Endothelial cell (in vitro differentiated cells): Measurements from ENCODE around the gene PTTG2. TPM values are rescaled to one million over a fixed set of nuclear protein-coding genes. Genes with fewer than 3 reads are reported as not detected.

Experiments used
- DNase-seq: peaks from one replicate; pipeline ENCODE4 v3.0.0; 2021; ENCODE audit warnings: low spot score
- H3K27ac Mint-ChIP-seq: one replicate; pipeline ENCODE4 v1.8.0; 2021; ENCODE audit warnings: mixed read lengths, inconsistent platforms; ENCODE audit not compliant: unreplicated experiment
- H3K27me3 Mint-ChIP-seq: one replicate; pipeline ENCODE4 v1.8.0; 2021; ENCODE audit warnings: mild to moderate bottlenecking, moderate library complexity, mixed read lengths, inconsistent platforms; ENCODE audit not compliant: unreplicated experiment
- H3K36me3 Mint-ChIP-seq: one replicate; pipeline ENCODE4 v1.8.0; 2021; ENCODE audit warnings: mild to moderate bottlenecking, low read depth, mixed read lengths, inconsistent platforms; ENCODE audit not compliant: unreplicated experiment
- H3K4me1 Mint-ChIP-seq: one replicate; pipeline ENCODE4 v1.8.0; 2021; ENCODE audit warnings: mild to moderate bottlenecking, mixed read lengths, inconsistent platforms; ENCODE audit not compliant: unreplicated experiment
- H3K4me3 Mint-ChIP-seq: one replicate; pipeline ENCODE4 v1.8.0; 2021; ENCODE audit warnings: mild to moderate bottlenecking, mixed read lengths, inconsistent platforms; ENCODE audit not compliant: unreplicated experiment
- H3K9me3 Mint-ChIP-seq: one replicate; pipeline ENCODE4 v1.8.0; 2021; ENCODE audit warnings: mixed read lengths, inconsistent platforms; ENCODE audit not compliant: unreplicated experiment
- total RNA-seq: library from RNA; stranded (reverse); fragmentation: NEBNext Ultra II Directional; extraction: Animal tissue kit (Norgen Biotek cat#: 25700); gene quantifications from one replicate; pipeline ENCODE4 v1.2.1, GENCODE V29; 2021; ENCODE audit not compliant: unreplicated experiment
- TF ChIP-seq, protein P1 (sequence below): fragments of 200-600 bp; sonication (generic); IDR thresholded peaks from one replicate; pipeline ENCODE4 v1.5.0; 2021; ENCODE audit warnings: antibody characterized with exemption; ENCODE audit not compliant: unreplicated experiment

PTTG2 gene
- total RNA-seq, 1 donor from 2014 or later, result not detected

DNA sequence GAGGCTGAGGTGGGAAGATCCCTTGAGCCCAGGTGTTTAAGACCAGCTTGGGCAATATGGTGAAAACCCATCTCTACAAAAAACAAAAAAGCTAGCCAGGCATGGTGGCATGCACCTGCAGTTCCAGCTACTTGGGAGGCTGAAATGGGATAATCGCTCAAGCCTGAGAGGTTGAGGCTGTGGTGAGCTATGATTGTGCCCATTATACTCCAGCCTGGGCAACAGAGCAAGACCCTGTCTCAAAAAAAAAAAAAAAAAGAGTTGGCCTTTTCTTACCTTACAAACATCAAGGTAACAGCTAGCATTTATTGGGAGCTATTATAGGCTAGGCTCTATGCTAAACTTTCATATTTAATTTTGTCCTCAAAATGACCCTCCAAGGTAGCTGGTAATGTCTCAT lies 43.4 kb downstream of the PTTG2 start:
- TF ChIP-seq, protein P1, sequence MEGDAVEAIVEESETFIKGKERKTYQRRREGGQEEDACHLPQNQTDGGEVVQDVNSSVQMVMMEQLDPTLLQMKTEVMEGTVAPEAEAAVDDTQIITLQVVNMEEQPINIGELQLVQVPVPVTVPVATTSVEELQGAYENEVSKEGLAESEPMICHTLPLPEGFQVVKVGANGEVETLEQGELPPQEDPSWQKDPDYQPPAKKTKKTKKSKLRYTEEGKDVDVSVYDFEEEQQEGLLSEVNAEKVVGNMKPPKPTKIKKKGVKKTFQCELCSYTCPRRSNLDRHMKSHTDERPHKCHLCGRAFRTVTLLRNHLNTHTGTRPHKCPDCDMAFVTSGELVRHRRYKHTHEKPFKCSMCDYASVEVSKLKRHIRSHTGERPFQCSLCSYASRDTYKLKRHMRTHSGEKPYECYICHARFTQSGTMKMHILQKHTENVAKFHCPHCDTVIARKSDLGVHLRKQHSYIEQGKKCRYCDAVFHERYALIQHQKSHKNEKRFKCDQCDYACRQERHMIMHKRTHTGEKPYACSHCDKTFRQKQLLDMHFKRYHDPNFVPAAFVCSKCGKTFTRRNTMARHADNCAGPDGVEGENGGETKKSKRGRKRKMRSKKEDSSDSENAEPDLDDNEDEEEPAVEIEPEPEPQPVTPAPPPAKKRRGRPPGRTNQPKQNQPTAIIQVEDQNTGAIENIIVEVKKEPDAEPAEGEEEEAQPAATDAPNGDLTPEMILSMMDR, result no peak
- H3K27ac Mint-ChIP-seq, result no peak overlapping the region

DNA sequence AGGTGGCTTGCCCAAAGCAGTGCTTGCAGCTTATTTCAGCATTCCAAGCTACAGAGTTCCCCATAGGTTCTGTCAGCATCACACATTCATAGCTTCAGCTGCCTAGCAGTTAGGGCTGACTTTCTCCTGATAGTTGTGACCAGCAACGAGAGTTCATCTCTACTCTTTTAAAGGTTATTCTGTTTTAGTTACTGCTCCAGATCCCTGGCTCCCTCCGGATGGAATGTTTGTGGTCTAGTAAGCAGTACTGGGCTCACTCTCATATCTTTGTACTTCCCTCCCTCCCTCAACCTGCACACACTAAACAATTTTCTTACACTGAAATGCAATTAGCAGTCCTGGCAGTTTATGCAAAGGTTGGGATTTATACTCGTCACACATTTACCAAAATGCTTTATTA lies 43.9 kb downstream of the PTTG2 start:
- no peak overlapping the region for H3K27ac Mint-ChIP-seq
- no peaks in the 10 kb centered on the region for H3K27me3 Mint-ChIP-seq
- peaks cover 14% of the 10 kb centered on the region for H3K4me1 Mint-ChIP-seq
- no peaks in the 10 kb centered on the region for H3K36me3 Mint-ChIP-seq
- H3K9me3 Mint-ChIP-seq, result no peaks in the 10 kb centered on the region
- DNase-seq, result no peak
- H3K4me3 Mint-ChIP-seq, result no peak overlapping the region
- TF ChIP-seq, protein P1, result no peak

More for the DNA sequence above, 43.4 kb downstream of the PTTG2 start:
- Mint-ChIP-seq H3K4me1 (peaks cover 14% of the 10 kb centered on the region), H3K4me3 (no peak overlapping the region), H3K36me3 (no peaks in the 10 kb centered on the region), H3K27me3 (peaks cover under 1% of the 10 kb centered on the region), H3K9me3 (no peaks in the 10 kb centered on the region)
- DNase-seq, result no peak

DNA sequence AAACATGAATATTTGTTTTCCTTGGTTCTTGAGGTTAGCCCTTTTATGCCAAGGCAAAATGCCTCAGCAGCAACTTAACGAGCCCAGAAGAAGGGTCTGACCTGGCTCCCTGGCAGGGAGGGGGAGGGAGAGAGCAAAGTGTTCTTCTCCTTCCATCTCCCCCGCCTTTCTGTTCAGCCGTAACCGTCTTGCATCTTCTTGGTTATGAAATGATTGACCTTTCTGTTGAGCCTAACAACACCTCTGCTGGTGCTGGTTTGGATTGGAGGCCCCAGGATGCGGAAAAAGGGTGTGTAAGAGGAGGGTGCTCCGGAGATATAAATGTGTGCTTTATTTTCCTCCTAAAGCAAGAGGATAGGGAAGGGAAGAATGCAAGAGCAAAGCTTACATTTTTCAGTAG lies 44.7 kb downstream of the PTTG2 start:
- peaks cover 14% of the 10 kb centered on the region for H3K4me1 Mint-ChIP-seq
- TF ChIP-seq, protein P1, result no peak
- H3K36me3 Mint-ChIP-seq, result no peaks in the 10 kb centered on the region
- no peak overlapping the region for H3K4me3 Mint-ChIP-seq
- H3K27me3 Mint-ChIP-seq, result no peaks in the 10 kb centered on the region
- H3K9me3 Mint-ChIP-seq, result no peaks in the 10 kb centered on the region
- H3K27ac Mint-ChIP-seq, result no peak overlapping the region
- DNase-seq, result no peak

DNA sequence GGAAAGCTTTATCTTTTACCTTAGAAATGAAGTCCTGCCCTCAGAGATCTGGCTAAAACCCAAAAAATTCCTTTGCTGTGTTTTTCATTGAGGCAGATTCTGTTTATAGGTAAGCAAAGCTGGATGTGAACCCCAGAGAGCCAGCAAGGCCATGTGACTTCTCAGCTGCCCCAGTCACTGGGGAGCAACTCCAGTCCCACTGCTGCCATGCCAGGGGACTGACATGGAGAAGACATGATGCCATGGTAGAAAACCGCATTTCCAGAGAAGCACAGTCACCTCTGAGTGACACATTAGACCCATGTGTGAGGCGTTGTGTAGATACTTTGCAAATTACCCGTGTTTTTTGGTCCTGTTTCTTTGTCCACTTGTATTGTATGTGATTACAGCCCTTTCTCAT lies 45.4 kb downstream of the PTTG2 start:
- Mint-ChIP-seq H3K36me3 (no peaks in the 10 kb centered on the region), H3K4me1 (peaks cover 14% of the 10 kb centered on the region), H3K27ac (no peak overlapping the region), H3K9me3 (no peaks in the 10 kb centered on the region), H3K4me3 (no peak overlapping the region), H3K27me3 (no peaks in the 10 kb centered on the region)
- TF ChIP-seq, protein P1, result no peak
- no peak for DNase-seq

DNA sequence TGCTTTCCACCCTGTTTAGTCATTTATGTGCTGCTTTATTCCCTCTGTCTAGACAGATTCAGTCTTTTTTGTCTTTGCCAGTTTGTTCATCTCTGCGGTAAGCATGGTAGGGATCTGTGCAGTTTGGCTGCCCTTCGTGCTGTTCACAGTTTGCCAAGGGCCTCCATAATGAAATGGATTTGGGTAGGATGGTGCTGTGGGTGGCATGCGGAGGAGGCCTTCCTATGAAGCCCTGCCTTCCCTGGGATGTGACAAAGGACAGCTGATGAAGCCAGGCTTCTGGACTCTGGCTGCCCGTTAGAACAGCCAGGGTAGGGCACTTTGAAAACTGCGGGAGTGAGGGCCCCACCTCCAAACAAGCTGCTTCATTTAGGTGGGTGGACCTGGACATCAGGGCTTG lies 47.4 kb downstream of the PTTG2 start:
- H3K27ac Mint-ChIP-seq, result no peak overlapping the region
- no peaks in the 10 kb centered on the region for H3K9me3 Mint-ChIP-seq
- TF ChIP-seq, protein P1, result no peak
- H3K27me3 Mint-ChIP-seq, result no peaks in the 10 kb centered on the region
- DNase-seq, result no peak
- H3K4me1 Mint-ChIP-seq, result peaks cover 12% of the 10 kb centered on the region
- H3K36me3 Mint-ChIP-seq, result no peaks in the 10 kb centered on the region
- H3K4me3 Mint-ChIP-seq, result no peak overlapping the region
